ENCODE results near the gene PCIF1. TPM values are rescaled to one million over a fixed set of nuclear protein-coding genes. Genes with fewer than 3 reads are reported as not detected.

Gene PCIF1
- total and polyA plus RNA-seq, 2 donors (not counting 3 experiments of a cell fraction or from before 2014, with no cell fraction given): 26.4 to 27.2 TPM

DNA sequence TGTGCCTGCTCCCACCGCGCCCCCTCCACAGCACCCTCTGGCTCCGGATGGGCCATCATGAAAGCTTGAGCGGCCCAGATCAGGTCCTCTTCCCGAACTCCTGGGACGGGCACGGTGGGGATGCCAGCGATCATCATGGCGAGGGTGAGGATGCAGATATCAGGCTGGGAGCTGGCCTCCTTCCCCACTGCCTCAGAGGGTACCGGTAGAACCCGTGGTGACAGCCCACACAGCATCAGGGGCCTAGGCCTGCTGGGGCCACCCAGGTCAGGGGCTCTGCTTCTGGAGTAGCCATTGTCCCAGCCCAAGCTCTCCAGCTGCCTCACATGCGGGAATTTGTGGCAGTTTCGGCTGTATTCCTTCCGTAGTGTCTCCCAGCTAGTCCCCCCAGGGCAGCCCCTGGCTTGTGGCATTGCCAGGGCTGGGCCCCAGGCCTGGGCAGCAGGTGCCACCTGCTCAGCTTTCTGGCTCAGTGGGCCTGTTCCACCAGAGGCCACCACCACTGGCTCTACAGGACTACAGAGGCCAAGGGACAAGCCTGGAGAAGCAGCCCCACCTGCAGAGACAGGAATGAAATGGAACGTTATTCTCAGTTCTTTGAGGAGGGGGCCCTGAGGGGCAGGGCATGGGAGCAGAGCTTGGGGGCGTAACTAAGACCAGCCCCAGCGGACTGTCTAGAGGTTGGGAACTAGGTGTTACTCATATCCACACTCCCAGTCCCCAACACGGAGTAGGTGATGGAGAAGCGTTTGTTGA, 47.7 kb upstream of the PCIF1 start:
- FAIRE-seq: no peak
- H3K4me1 ChIP-seq (ENCODE audit: control insufficient read depth, extremely low read depth, insufficient read depth, low read length): peaks cover 19% of the 10 kb centered on the region
- ChIA-PET CTCF (interaction anchor here (1.5 kb wide), 1 partner anchor 63 kb away, joined by 4 read pairs; no protein-coding TSS in a partner anchor), POLR2A (no interaction called here)
- no peak overlapping the region for H3K9ac ChIP-seq (replicated peaks; ENCODE audit: extremely low read depth, insufficient read depth, low read length)
- H3K79me2 ChIP-seq (ENCODE audit: control insufficient read depth, insufficient read depth, low read length): peaks cover 18% of the 10 kb centered on the region
- DNase-seq (ENCODE audit: low read depth, low spot score): no peak
- no peak overlapping the region for H3K4me2 ChIP-seq (ENCODE audit: insufficient read depth, low read length)
- BruUV-seq (replicated peaks): no TSS peak
- H3K4me3 ChIP-seq (replicated peaks in 1 of 3; ENCODE audit: insufficient read depth in 1 of 3, low read depth in 1 of 3, low read length in 3 of 3): no peak overlapping the region
- peaks cover 4 to 17% of the 10 kb centered on the region in 2 experiments for H3K36me3 ChIP-seq (ENCODE audit: control insufficient read depth in 2 of 2, extremely low read depth in 1 of 2, insufficient read depth in 2 of 2, low read length in 2 of 2)
- H3K9me1 ChIP-seq (replicated peaks; ENCODE audit: control insufficient read depth, extremely low read depth, insufficient read depth, low read length): no peaks in the 10 kb centered on the region
- no peaks in the 10 kb centered on the region for H4K20me1 ChIP-seq (replicated peaks; ENCODE audit: control insufficient read depth, extremely low read depth, insufficient read depth, low read length)
- no peaks in the 10 kb centered on the region for H3K27me3 ChIP-seq (ENCODE audit: control insufficient read depth in 2 of 2, insufficient read depth in 2 of 2, low read length in 2 of 2)
- no peak overlapping the region for H2AFZ ChIP-seq (ENCODE audit: low read depth, low read length)
- H3K27ac ChIP-seq (ENCODE audit: insufficient read depth, low read depth, low read length): no peak overlapping the region
- TF ChIP-seq POLR2A (IDR thresholded peaks at IDR 0.05; ENCODE audit: low read depth, low read length) (no peak), POLR2AphosphoS5 (IDR thresholded peaks at IDR 0.05; ENCODE audit: insufficient read depth, low read depth, low read length) (no peak), JUN (IDR thresholded peaks at IDR 0.05; ENCODE audit: borderline replicate concordance, insufficient read depth, insufficient read length, low read depth) (no peak), MYC (IDR thresholded peaks at IDR 0.05; ENCODE audit: low read depth, low read length) (no peak), FOS (IDR thresholded peaks at IDR 0.05; ENCODE audit: borderline replicate concordance, insufficient read depth, low read length) (no peak)
- TF ChIP-seq, protein P1, sequence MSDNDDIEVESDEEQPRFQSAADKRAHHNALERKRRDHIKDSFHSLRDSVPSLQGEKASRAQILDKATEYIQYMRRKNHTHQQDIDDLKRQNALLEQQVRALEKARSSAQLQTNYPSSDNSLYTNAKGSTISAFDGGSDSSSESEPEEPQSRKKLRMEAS (IDR thresholded peaks at IDR 0.05; ENCODE audit: insufficient read depth, insufficient read length): no peak
- TF ChIP-seq, protein P2, sequence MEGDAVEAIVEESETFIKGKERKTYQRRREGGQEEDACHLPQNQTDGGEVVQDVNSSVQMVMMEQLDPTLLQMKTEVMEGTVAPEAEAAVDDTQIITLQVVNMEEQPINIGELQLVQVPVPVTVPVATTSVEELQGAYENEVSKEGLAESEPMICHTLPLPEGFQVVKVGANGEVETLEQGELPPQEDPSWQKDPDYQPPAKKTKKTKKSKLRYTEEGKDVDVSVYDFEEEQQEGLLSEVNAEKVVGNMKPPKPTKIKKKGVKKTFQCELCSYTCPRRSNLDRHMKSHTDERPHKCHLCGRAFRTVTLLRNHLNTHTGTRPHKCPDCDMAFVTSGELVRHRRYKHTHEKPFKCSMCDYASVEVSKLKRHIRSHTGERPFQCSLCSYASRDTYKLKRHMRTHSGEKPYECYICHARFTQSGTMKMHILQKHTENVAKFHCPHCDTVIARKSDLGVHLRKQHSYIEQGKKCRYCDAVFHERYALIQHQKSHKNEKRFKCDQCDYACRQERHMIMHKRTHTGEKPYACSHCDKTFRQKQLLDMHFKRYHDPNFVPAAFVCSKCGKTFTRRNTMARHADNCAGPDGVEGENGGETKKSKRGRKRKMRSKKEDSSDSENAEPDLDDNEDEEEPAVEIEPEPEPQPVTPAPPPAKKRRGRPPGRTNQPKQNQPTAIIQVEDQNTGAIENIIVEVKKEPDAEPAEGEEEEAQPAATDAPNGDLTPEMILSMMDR (IDR thresholded peaks at IDR 0.05; ENCODE audit: extremely low read depth in 1 of 2, insufficient read depth in 1 of 2, low read depth in 1 of 2, low read length in 2 of 2): no peak
- no peaks in the 10 kb centered on the region for H3K9me3 ChIP-seq (replicated peaks; ENCODE audit: control insufficient read depth, insufficient read depth, low read length)
- intact Hi-C loops (cut with micrococcal nuclease): no loop called here
- dilution Hi-C loops (cut with MboI; ENCODE audit: extremely low pct_ligation_motif_present, low sequenced_read_pairs): no loop called here
